ENCODE data around the gene OBP2B.
"Not testable (repeated sequence)": the region's sequence is repeated elsewhere in the genome, so short reads cannot be mapped to it uniquely, and the experiment has no call there.

Gene OBP2B

DNA sequence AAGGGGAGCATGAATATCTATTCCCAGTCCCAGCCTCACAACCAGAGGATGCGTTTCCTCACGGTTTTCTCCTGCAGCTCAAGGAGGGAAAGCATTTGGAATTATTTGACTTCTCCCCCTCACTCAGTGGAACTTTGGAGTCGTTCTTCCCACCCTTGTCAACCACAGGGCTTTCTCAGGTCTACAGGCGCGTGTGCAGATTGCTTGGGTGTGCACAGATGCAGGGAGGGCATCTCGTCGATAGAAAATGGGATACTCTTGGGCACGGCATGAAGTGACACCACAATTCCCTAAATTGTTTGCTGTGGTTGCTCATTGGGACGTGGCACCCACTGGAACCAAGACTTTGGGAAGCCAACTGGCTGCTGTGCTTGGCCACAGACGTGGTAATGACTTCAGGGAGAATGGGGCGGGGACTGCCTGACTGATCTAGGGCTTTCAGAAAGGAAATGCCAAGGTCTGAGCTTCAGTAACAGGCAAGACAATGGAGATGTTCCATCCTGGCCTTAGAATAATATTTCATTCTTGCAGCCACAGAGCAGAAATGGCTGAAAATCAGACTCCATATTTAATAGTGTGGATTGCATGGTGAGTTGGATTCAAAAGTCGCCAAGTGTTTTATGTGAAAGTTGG is 12.2 kb upstream of the OBP2B start:
- DNase-seq (ENCODE audit: low read depth) = no peak

DNA sequence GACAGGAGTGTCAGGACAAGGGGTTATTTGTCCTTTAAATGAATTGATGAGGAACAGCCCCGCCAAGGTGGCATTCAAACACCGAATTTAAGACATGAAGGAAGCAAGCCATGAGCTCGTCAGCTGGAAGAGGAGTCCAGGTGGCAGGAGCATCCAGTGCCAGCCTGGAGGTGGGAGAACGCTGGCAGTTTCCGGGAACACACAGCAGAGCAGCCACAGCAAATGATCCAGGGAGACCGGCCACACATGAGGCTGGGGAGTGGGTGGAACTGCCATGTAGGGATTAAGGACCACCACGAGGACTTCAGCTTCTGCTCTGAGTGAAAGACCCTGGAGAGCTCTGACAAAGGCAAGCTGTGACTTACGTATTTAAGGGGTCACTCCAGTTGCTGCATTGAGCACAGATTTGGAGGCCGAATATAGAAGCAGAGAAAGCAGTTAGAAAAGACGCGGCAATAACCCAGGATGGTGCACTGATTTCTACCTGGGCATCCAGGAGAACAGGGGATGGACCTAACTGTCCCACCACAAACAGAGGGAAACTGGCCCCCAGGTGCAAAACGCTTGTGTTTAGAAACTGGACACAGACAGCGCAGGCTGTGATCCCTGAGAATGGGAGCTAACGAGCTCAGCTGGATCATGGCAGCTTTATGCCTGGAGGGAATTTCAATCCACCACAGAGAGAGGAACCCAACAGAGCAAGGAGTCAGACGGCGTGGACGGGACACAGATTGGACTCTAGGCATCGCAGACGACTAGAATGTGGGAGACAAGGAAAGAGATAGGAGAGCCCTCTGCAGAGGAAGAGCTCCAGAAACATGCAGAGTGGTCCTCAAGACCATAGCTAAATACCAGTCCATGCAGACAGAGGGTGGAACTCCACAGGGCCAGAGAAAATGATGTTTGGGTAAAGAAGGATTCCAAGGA is 9.3 kb upstream of the OBP2B start:
- not testable (repeated sequence) for DNase-seq (ENCODE audit: low read depth)

DNA sequence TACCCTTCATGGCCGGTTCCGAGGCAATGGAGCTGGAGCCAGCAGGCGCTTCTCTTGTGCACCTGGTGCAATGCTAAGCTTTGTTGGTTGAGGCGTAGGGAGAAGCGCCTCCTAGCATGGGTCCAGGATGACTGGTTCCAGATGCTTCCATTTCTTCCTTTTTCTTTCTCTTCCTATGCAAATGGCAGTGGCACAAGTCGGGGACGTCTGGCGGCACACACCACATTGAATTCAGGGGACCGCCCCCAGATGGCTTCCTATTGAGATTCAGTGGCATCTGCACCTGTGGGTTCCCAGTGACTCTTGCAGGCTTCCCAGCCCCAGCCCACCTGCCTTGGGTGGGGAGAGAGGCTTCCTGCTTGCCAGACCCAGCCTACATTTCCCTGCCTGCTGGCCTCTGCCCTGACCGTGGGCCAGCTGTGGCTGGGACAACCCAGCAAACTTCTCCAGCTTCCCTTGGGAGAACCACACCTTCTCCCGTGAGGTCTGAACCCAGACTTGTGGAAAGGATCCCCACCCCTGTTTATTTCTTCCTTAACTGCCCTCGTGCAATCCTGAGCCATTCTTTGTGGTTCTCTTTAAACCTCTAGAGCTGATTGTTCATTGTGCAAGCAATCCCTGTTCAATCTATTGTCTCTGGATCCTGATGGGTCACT is 8.4 kb upstream of the OBP2B start:
- DNase-seq (ENCODE audit: low read depth) = not testable (repeated sequence)

DNA sequence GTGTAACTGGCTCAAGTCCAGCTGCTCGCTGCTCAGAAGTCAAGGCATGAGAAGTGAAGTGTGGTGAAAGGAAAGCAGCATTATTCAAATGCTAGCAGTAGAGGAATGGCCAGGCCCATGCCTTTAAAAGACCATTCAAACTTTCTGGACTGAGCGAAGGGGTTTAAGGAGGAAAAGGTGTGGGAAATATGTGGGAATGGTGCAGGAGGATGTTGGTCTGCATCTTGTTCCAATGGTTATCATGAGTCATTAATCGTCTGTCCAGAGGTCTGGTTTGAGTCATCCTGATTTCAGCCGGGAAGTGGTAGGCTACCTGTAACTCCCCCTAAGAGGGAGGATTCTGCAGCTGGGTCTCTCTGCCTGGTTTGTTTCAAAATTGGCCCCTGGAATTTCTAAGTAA is 5.2 kb upstream of the OBP2B start:
- not testable (repeated sequence) for DNase-seq (ENCODE audit: low read depth)

DNA sequence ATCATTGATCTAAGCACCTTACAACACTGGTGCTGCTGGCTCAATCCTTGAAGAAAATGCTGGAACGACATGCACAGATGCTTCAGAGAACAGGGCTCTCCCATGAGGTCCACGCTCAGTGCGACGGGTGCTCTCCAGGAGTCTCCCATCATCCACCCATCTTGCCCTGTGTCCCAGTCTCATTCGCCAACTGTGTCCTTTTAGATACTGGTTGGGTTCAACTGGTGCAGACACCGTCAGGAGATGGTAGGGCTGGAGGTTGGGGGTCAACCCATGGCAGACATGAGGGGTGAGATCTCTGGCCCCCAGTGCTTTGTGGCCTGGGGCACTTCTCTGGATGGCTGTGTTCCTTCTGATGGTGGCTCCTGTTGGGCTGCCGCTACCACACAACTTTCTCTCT is 1.6 kb upstream of the OBP2B start:
- DNase-seq (ENCODE audit: low read depth) = no peak

DNA sequence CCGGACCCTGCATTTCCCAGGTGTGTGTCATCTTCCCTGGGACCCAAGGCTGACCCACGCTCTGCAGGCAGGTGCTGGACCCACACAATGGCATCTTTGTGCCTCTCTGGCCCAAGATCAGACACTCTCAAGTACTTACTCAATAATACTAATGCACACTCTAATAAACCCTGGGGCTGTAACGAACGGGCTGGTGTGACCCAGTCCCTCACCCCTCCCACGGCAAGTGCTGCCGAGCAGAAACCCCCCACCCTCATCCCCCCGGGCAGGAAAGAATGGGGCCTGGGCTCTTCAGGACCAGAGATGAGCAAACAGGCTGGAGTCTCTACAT is 1.1 kb upstream of the OBP2B start:
- no peak for DNase-seq (ENCODE audit: low read depth)

DNA sequence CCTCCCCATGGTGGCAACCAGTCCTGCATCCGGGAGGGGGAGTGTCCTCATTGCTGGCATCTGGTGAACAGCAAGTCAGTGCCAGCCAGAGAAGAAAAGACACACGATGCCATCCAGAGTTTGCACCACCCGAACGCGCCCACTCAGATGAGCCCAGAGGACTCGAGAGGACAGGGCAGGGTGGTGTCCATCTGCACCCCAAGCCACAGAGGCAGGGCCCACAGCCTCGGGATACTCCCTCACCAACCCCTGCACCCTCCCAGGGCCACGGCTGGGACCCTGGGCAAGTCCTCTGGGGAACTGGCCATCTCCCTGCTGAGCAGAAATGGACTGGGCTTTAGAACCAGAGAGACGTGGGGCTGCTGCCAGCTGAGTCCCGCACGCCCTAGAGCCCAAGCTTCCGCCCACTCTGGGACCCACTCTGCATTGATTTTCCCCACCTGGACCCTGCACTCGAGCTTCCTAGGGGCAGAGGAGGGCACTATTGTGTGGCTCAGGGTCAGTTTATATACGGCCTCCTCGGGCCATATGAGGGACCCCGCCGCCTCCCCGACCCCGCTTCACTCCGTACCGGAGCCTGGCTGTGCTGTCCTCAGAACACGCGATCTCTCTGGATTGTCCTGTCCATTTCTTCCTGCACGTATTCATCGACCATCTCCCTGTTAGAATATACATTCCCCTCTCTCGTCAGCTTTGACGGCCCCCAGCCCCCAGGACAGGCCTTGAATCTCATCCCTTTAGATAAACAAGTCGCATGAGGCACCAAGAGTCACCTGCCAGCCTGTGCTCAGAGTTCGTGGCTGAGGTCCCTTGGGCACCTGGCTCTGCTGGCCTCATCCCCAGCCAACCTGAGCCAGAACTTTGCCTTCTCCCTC is 514 bp upstream of the OBP2B start:
- not testable (repeated sequence) for DNase-seq (ENCODE audit: low read depth)

DNA sequence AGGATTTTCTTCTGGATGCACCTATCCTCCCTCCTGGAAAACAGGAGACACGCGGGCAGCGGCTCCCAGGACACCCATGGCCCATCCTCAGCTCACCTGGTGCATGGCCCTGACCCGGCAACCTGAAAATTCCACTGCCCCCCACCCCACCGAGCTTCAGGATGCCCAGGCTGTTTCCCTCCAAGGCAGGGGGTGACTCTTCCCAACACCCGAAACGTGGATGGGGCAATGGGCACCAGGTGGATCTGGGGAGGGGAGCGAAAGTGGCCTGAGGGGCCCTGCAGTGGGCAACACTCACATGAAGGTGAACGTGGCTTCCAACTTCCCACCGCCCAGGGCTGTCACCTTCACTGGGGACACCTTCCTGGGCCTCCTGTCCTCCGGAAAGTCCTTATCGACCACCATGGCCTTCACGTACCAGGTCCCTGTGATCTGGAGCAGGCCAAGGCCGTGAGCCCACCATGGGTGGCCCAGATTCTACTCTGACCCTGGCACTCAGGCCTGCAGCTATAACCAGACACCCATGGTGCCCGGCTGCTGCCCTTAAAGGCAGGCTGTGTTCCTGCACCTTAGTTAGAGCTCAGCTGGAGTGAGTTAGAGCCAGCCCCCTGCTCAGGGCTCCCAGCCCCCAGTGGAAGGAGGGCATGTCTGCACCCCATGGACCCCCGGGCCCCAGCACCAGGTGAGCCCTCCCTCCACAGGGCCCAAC is 725 bp downstream of the OBP2B start:
- DNase-seq (ENCODE audit: low read depth) = not testable (repeated sequence)

DNA sequence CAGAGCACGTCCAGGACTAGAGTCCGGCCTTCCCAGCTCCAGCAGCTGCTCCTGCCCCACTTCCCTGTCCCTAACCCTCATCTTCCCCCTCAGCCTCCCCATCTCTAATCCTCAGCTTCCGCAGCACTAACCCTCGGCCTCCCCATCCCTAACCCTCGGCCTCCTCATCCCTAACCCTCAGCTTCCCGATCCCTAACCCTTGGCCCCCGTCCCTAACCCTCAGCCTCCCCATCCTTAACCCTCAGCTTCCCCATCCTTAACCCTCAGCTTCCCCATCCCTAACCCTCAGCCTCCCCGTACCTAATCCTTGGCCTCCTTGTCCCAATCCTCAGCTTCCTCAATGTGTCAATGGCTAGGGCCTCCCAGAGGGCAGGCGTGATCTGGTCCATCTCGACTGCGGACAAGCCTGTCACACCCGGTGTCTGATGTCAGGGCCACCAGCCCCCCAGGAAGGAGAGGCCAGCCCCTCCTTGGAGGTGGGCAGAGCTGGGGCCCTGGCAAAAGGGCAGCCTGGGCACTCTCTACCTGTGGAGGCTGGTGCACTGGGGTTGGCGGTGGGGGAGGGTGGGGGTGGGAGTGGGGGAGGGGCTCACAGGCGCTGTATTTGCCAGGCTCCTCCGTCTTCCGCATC is 1.4 kb downstream of the OBP2B start:
- no peak for DNase-seq (ENCODE audit: low read depth)

DNA sequence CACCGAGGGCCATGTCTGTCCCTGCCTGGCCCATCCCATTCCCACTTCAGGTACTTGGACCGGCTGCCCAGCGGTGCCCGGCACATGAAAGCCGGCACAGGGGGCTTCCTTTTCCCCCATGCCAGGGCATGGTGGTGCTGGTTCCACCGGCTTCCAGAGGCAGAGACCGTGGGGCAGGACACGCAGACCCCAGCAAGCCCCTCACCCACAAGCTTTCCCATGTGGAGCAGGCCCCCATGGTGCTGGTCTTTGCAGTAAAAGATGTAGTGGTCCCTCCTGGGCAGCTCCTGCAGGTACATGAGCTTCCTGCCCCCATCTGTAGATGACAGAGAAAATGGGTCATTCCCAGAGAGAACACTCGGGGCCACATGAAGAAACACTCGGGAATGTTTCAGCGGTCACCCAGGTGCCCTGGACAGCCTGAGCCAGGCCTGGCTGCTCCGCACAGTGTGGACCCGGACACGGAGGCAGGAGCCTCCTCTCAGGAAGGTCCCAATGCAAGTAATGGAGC is 2.0 kb downstream of the OBP2B start:
- DNase-seq (ENCODE audit: low read depth) = no peak

DNA sequence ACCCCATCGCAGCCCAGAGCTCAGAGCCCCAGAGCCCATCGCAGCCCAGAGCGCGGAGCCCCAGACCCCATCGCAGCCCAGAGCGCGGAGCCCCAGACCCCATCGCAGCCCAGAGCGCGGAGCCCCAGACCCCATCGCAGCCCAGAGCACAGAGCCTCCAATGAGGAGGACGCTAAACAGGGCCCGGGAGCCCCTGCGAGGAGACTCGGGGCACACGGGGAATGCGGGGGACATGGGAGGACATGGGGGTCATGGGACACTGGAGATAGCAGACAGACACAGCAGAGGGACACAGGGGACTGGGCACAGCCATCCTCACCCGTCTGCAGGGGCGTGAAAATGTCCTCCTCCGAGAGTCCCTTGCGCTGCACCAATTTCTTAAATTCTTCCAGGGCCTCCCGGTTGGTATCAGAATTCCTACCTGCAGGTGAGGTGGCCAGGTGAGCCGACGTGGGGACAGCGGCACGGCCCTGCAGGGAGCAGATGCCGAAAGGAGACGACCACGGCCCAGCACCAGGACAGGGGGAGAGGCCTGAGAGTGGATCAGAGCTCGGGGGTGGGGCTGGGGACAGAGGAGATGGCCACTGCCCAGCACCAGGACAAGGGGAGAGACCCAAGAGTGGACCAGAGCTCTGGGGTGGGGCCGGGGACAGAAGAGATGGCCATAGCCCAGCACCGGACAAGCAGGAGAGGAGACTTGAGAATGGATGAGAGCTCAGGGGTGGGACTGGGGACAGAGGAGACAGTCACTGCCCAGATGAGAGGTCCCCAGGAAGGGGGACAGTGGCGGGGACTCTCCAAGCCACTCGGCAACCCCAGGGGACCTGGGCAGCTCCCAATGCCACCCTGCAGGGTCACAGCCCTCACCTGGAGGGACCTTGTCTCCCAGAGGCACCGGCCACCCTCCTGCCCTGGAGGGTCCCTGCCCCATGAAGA is 2.8 kb downstream of the OBP2B start:
- no peak for DNase-seq (ENCODE audit: low read depth)

DNA sequence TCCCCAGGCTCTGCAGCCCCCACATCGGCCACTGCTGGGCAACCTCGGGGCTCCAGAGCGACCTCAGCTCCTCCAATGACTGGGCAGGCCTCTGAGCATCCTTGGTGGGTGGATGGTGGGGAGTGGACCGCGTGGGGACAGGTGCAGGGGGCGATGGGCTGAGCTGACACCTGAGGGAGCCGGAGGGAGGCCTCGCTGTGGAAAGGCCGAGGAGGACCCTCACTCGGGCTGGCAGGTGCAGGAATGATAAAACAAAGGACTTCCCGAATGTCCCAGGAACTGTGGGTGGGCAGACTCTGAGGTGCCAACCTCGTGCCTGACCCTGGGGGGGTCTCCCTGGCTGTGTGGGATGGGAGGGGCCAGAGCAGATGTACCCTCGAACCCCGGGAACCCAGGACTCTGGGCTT is 3.6 kb downstream of the OBP2B start:
- not testable (repeated sequence) for DNase-seq (ENCODE audit: low read depth)

DNA sequence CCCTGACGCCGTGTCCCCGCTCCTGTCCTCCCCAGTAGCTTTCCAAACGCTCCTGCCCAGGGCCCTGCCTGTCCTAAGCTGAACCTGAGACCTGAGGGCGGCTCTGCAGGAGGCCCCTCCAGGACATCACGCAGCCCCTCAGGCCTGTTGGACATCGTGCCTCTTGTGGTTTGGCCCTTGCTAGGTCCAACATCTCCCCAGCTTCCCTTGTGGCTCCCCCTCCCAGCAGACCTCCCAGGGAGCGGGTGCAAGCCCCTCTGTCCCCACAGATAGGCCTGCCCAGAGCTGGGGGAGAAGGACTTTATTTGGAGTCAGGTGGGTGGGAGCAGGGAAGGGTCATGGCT is 4.1 kb downstream of the OBP2B start:
- DNase-seq (ENCODE audit: low read depth) = no peak

DNA sequence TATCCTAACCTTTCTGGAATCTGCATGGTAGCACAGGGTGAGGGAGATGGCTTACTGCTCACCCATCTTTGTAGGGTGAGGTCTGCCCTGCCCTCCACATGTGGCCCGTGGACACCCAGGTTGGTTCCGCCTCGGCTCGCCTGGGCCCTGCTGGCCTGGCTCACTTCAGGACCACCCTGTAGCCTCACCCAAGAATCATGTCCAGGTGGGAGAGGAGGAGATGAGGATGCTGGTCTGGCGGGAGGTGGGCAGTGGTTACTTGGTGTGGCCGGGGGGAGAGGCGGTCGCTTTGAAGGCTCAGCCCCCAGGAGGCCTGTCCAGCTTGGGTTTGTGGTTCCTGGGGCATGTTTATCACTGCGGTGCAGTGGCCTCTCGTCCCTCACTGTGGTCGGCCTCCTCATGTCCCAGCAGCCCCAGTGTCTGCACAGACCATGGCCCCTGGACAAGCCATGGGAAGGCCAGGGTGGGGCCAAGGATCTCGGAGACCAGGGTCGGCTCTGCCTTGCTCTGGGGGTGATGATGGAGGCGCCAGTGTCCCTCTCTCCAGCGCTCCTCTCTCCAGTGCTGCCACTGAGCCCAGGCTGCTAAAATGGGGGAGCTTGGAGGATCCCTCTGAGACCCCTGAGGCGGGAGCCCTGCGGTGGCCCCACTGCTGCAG is 4.6 kb downstream of the OBP2B start:
- no peak for DNase-seq (ENCODE audit: low read depth)

DNA sequence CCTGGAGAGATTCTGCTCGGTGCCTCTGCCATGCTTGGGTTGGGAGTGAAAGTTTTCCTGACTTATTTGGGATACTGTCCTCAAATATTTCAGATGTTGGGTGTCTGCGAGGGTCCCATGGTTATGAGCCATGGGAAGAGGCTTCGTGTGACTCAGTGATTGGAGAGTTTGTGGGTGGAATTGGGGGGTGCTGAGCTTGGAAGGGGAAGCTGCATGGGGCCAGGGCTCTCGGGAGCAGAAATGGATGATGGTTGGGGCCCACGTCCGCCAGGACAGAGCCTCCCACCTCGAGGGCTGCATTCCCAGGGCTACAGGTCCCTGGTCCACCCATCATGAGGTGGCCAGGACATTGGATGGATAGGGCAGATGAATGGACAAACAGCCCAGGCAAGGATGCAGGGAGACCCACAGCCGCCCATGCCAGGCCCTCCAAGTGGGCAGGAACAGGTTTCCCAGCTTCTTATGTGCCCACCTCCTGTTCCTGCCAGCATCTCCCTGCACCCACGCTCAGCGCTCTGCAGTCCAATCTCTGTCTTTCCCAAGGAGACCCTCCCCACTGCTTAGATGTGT is 5.5 kb downstream of the OBP2B start:
- no peak for DNase-seq (ENCODE audit: low read depth)

DNA sequence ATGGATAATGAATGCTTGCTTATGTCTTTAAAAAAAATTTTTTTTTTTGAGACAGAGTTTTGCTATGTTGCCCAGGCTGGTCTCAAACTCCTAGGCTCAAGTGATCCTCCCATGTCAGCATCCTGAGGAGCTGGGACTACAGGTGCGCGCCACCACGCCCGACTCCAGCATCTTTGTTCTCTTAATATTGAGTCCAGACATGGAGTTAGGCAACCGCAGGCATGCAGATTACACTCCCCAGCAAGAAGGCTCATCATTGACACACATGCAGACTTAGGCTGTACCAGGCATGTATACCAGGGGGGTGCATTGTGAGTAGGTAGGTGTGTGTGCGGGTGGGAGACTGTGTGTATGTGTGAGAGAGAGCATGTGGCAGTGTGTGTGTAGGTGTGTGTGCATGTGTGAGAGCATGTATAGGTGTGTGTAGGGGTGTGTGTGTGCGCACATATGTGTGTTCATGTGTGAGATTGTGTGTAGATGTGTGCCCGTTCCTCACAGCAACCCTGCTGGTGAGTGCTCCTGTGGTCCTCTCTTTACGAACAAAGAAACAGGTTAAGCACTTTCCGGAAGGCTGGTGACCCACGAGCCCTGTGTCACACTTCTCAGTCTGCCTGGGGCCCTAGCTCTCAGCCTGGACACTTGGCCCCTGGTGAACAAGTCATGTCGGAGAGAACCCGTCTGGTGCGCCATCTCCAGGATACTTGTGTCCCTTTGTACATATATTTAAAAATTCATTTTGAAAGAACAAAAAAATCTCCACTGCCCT is 6.2 kb downstream of the OBP2B start:
- DNase-seq (ENCODE audit: low read depth) = no peak

DNA sequence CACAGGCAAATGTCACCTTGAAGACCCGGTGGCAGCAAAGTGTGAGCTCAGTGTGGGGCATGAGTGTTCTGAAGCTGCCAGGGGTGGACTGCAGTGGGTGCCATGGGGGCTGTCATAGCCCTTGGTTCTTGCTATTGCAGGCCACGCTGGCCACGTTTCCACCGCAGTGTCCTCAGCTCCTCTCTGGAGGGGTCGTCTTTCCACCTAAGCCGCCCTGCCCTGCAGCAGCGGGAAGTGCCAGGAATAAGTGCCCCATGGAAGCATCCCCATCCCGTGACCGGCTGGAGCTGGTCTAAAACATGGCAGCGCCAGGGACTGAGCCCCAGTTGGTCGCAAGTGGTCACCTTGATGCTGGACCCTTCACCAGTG is 6.9 kb downstream of the OBP2B start:
- no peak for DNase-seq (ENCODE audit: low read depth)
